ENCODE measurements around the gene CNOT6L.

- TF ChIP-seq TAF1 (IDR thresholded peaks at IDR 0.05; ENCODE audit: low read depth), result no peak
- no peak for TF ChIP-seq MAX (IDR thresholded peaks at IDR 0.05)
- no peak for TF ChIP-seq CEBPB (IDR thresholded peaks at IDR 0.05)
Measured at GRCh38 chr4:77734928-77735327, 84.2 kb downstream of the CNOT6L start.
